ENCODE measurements around the gene TAPBPL. TPM values are rescaled to one million over a fixed set of nuclear protein-coding genes. Genes with fewer than 3 reads are reported as not detected.
A peak's percentile ranks its signal among the peaks of the same experiment; 100 is the strongest.

The TAPBPL gene
- total and polyA plus RNA-seq, 2 of the 13 experiments (the other 11 are each of a cell fraction or from before 2014, with no cell fraction given) = 10.0 to 14.5 TPM

- peak; percentile 87 for TF ChIP-seq TFE3 (CRISPR knock-in tag; IDR thresholded peaks at IDR 0.05)
- TF ChIP-seq ZBTB10 (CRISPR knock-in tag; IDR thresholded peaks at IDR 0.05; ENCODE audit: borderline replicate concordance) = no peak
- no peak for TF ChIP-seq ZNF597 (CRISPR knock-in tag; IDR thresholded peaks at IDR 0.05)
- TF ChIP-seq ZNF546 (CRISPR knock-in tag; conservative IDR thresholded peaks at IDR 0.05) = no peak
- no peak for TF ChIP-seq JUNB (CRISPR knock-in tag; IDR thresholded peaks at IDR 0.05; ENCODE audit: borderline replicate concordance)
- 0 out of 2 replicates have a peak, but pooled peaks have one; percentile 20 for TF ChIP-seq BCL6 (CRISPR knock-in tag; IDR thresholded peaks at IDR 0.05)
- peak; percentile 84 for TF ChIP-seq RAD21 (CRISPR knock-in tag; IDR thresholded peaks at IDR 0.05)
- TF ChIP-seq ZBTB39 (CRISPR knock-in tag; IDR thresholded peaks at IDR 0.05) = no peak
- TF ChIP-seq ATF4 (CRISPR knock-in tag; IDR thresholded peaks at IDR 0.05) = no peak
- TF ChIP-seq TEAD2 (CRISPR knock-in tag; IDR thresholded peaks at IDR 0.05) = no peak
- TF ChIP-seq ZNF616 (CRISPR knock-in tag; IDR thresholded peaks at IDR 0.05; ENCODE audit: low read depth) = no peak
- no peak for TF ChIP-seq ZNF605 (CRISPR knock-in tag; IDR thresholded peaks at IDR 0.05)
- TF ChIP-seq ZNF557 (CRISPR knock-in tag; IDR thresholded peaks at IDR 0.05) = no peak
- TF ChIP-seq ZNF598 (CRISPR knock-in tag; IDR thresholded peaks at IDR 0.05; ENCODE audit: borderline replicate concordance) = no peak
- no peak for TF ChIP-seq MAFG (CRISPR knock-in tag; IDR thresholded peaks at IDR 0.05)
- peak; percentile 48; the same call in 1 of the 2 replicates for TF ChIP-seq ZHX1 (CRISPR knock-in tag; IDR thresholded peaks at IDR 0.05; ENCODE audit: low read depth)
- peak; percentile 46 for TF ChIP-seq XRCC5 (optimal IDR thresholded peaks at IDR 0.05; ENCODE audit: low read length)
Observed at GRCh38 chr12:6423267-6424007, 28.4 kb upstream of the TAPBPL start (continued).

Data from HepG2 (cell line).